GM23338 (cell line): ENCODE results near the gene CAMSAP2. TPM values are rescaled to one million over a fixed set of nuclear protein-coding genes. Genes with fewer than 3 reads are reported as not detected.

Source experiments
- ATAC-seq: fragments of 200-7000 bp; cut with Tn5 transposase; 3 replicates; pipeline ENCODE4 v1.9.1; 2020
- DNase-seq: peaks from one replicate; pipeline ENCODE4 v3.0.0-alpha.2; 2015; ENCODE audit warnings: low spot score
- H2AFZ ChIP-seq: fragments of 200-600 bp; sonication (generic); 2 replicates; pipeline ENCODE4 v1.8.0; 2016; ENCODE audit warnings: antibody characterized with exemption, mild to moderate bottlenecking, moderate library complexity
- H3F3A ChIP-seq: fragments of 200-600 bp; sonication (generic); replicated peaks from 2 replicates; pipeline ENCODE4 v1.8.0; 2017; ENCODE audit warnings: antibody characterized with exemption, mixed run types, low read depth
- H3K27ac ChIP-seq: fragments of 200-600 bp; sonication (generic); 2 replicates; pipeline ENCODE4 v1.6.1; 2016; ENCODE audit warnings: low read depth
- H3K27me3 ChIP-seq: fragments of 200-600 bp; sonication (generic); 2 replicates; pipeline ENCODE4 v1.8.0; 2016; ENCODE audit warnings: mild to moderate bottlenecking, mixed run types, moderate library complexity; ENCODE audit not compliant: insufficient read depth
- H3K36me3 ChIP-seq: fragments of 200-600 bp; sonication (generic); 2 replicates; pipeline ENCODE4 v1.8.0; 2016; ENCODE audit warnings: mild to moderate bottlenecking; ENCODE audit not compliant: insufficient read depth
- H3K4me1 ChIP-seq: fragments of 200-600 bp; sonication (generic); 2 replicates; pipeline ENCODE4 v1.8.0; 2016; ENCODE audit warnings: mild to moderate bottlenecking, moderate library complexity; ENCODE audit not compliant: insufficient read depth
- H3K4me2 ChIP-seq: fragments of 200-600 bp; sonication (generic); 2 replicates; pipeline ENCODE4 v1.7.1; 2017; ENCODE audit warnings: mixed run types
- H3K4me3 ChIP-seq: fragments of 200-600 bp; sonication (generic); 2 replicates; pipeline ENCODE4 v1.6.1; 2016; ENCODE audit warnings: mixed run types
- H3K79me2 ChIP-seq: fragments of 200-600 bp; sonication (generic); replicated peaks from 2 replicates; pipeline ENCODE4 v1.8.0; 2017; ENCODE audit warnings: mild to moderate bottlenecking; ENCODE audit not compliant: insufficient read depth
- H3K9me2 ChIP-seq: fragments of 200-600 bp; sonication (generic); 2 replicates; pipeline ENCODE4 v1.8.0; 2017; ENCODE audit not compliant: insufficient read depth
- H4K20me1 ChIP-seq: fragments of 200-600 bp; sonication (generic); replicated peaks from 2 replicates; pipeline ENCODE4 v1.8.0; 2017; ENCODE audit warnings: mild to moderate bottlenecking; ENCODE audit not compliant: insufficient read depth
- H3K27ac Mint-ChIP-seq: 2 replicates; pipeline ENCODE4 v1.8.0; 2020; ENCODE audit warnings: inconsistent platforms, mild to moderate bottlenecking, moderate library complexity, mixed read lengths
- H3K27me3 Mint-ChIP-seq: 3 replicates; pipeline ENCODE4 v1.8.0; 2022; ENCODE audit warnings: low read depth, mild to moderate bottlenecking, moderate library complexity, mixed read lengths, inconsistent platforms; ENCODE audit not compliant: insufficient read depth, poor library complexity
- H3K36me3 Mint-ChIP-seq: 3 replicates; pipeline ENCODE4 v1.8.0; 2021; ENCODE audit warnings: low read depth, mild to moderate bottlenecking, inconsistent platforms, moderate library complexity, mixed read lengths
- H3K4me1 Mint-ChIP-seq: 3 replicates; pipeline ENCODE4 v1.8.0; 2020; ENCODE audit warnings: mild to moderate bottlenecking, inconsistent platforms, mixed read lengths
- H3K4me3 Mint-ChIP-seq: 3 replicates; pipeline ENCODE4 v1.8.0; 2021; ENCODE audit warnings: moderate library complexity, mild to moderate bottlenecking, inconsistent platforms, mixed read lengths
- H3K9me3 Mint-ChIP-seq: 3 replicates; pipeline ENCODE4 v1.8.0; 2020; ENCODE audit warnings: moderate library complexity, mild to moderate bottlenecking, inconsistent platforms, mixed read lengths
- ETS1 ChIP-seq: IDR thresholded peaks from 2 replicates; pipeline ENCODE4 v1.6.1; 2016; ENCODE audit warnings: antibody characterized with exemption
- EZH2 ChIP-seq: fragments of 200-600 bp; sonication (generic); IDR thresholded peaks from one replicate; pipeline ENCODE4 v1.8.0; 2017; ENCODE audit warnings: antibody characterized with exemption, mild to moderate bottlenecking, low read depth; ENCODE audit not compliant: unreplicated experiment
- EZH2phosphoT487 ChIP-seq: fragments of 200-600 bp; sonication (generic); IDR thresholded peaks from one replicate; pipeline ENCODE4 v1.8.1; 2018; ENCODE audit warnings: antibody characterized with exemption; ENCODE audit not compliant: unreplicated experiment
- JUNB ChIP-seq: IDR thresholded peaks from one replicate; pipeline ENCODE4 v1.6.1; 2016; ENCODE audit warnings: antibody characterized with exemption; ENCODE audit not compliant: unreplicated experiment
- NANOG ChIP-seq: IDR thresholded peaks from 2 replicates; pipeline ENCODE4 v1.6.1; 2016; ENCODE audit warnings: antibody characterized with exemption, borderline replicate concordance
- STAT1 ChIP-seq: IDR thresholded peaks from one replicate; pipeline ENCODE4 v1.6.1; 2016; ENCODE audit warnings: antibody characterized with exemption; ENCODE audit not compliant: unreplicated experiment
- ZNF114 ChIP-seq: fragments of 250-450 bp; sonication (Bioruptor Pico); IDR thresholded peaks from 2 replicates; pipeline ENCODE4 v1.5.0; 2020; ENCODE audit warnings: mild to moderate bottlenecking, moderate library complexity
- ZNF462 ChIP-seq: fragments of 250-450 bp; sonication (Bioruptor Pico); IDR thresholded peaks from 2 replicates; pipeline ENCODE4 v1.5.0; 2020; ENCODE audit warnings: mild to moderate bottlenecking, moderate library complexity
- polyA plus RNA-seq: library from polyadenylated mRNA; unstranded; fragments of >200 nt; fragmentation: Nextera tagmentation; extraction: Ambion mirVana; gene quantifications from 2 replicates; pipeline ENCODE4 v1.2.1, GENCODE V29; 2016
- total RNA-seq: library from RNA; depleted of rRNA; stranded (reverse); fragments of >200 nt; shearing (Covaris generic); gene quantifications from 2 replicates; pipeline ENCODE4 v1.2.3, GENCODE V29; 2014
- TF ChIP-seq, protein P1 (sequence below): IDR thresholded peaks from one replicate; pipeline ENCODE4 v1.6.1; 2018; ENCODE audit warnings: antibody characterized with exemption; ENCODE audit not compliant: unreplicated experiment

Gene CAMSAP2
- total and polyA plus RNA-seq, 2 experiments from 2014 or later, result 9.1 to 21.3 TPM

- Histone ChIP-seq H3K27ac (no peak overlapping the region), H3K4me1 (0 out of 2 replicates have a peak, but pooled peaks cover 7% of the 10 kb centered on the region), H3K79me2 (no peaks in the 10 kb centered on the region), H3F3A (no peaks in the 10 kb centered on the region), H3K36me3 (no peaks in the 10 kb centered on the region), H2AFZ (no peak overlapping the region), H3K27me3 (peaks cover 5% of the 10 kb centered on the region; the same call in 1 of the 2 replicates), H3K4me2 (no peak overlapping the region), H3K4me3 (no peak overlapping the region), H3K9me2 (no peaks in the 10 kb centered on the region), H4K20me1 (no peaks in the 10 kb centered on the region)
- Mint-ChIP-seq H3K36me3 (no peaks in the 10 kb centered on the region), H3K4me1 (peaks cover 11% of the 10 kb centered on the region), H3K27me3 (no peaks in the 10 kb centered on the region), H3K4me3 (no peak overlapping the region), H3K9me3 (no peaks in the 10 kb centered on the region), H3K27ac (no peak overlapping the region)
- ATAC-seq (no peak), DNase-seq (no peak)
- TF ChIP-seq ZNF114, result no peak
- no peak for TF ChIP-seq EZH2phosphoT487
- no peak for TF ChIP-seq ETS1
These were observed 6.9 kb upstream of the CAMSAP2 start for GRCh38 chr1:200731654-200732332.

DNA sequence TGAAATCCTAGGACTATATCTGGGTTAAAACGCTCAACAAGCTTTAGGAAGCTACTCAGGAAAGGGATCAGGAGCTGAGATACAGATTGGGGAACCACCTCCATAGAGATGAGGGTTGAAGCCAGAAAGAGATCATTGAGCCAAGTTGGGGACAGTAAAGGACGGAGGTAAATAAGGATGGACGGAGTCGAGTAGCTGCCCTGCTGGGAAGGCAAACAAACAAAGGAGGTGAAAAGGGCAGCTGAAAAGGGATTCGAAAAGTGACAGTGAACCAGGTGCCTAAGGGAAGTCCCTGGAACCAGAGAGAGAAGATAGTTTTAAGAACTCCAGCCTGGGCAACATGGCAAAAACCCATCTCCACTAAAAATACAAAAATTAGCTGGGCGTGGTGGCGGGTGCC, 6.3 kb upstream of the CAMSAP2 start:
- DNase-seq (peak; percentile 44), ATAC-seq (peak; percentile 72)
- H3K27me3 Mint-ChIP-seq, result no peaks in the 10 kb centered on the region
- no peaks in the 10 kb centered on the region for H3K36me3 Mint-ChIP-seq
- Histone ChIP-seq H2AFZ (no peak overlapping the region), H3K27me3 (peaks cover 8% of the 10 kb centered on the region; the same call in 1 of the 2 replicates), H3K4me2 (no peak overlapping the region), H3K9me2 (no peaks in the 10 kb centered on the region), H3K36me3 (no peaks in the 10 kb centered on the region), H3K4me1 (0 out of 2 replicates have a peak, but pooled peaks cover 7% of the 10 kb centered on the region), H3K27ac (no peak overlapping the region), H3F3A (no peaks in the 10 kb centered on the region), H4K20me1 (no peaks in the 10 kb centered on the region), H3K79me2 (no peaks in the 10 kb centered on the region), H3K4me3 (no peak overlapping the region)
- H3K4me1 Mint-ChIP-seq, result peaks cover 11% of the 10 kb centered on the region
- no peaks in the 10 kb centered on the region for H3K9me3 Mint-ChIP-seq
- H3K27ac Mint-ChIP-seq, result no peak overlapping the region
- H3K4me3 Mint-ChIP-seq, result no peak overlapping the region; the same call in 2 of the 3 replicates
- TF ChIP-seq ZNF462 (CRISPR knock-in tag), result no peak
- no peak for TF ChIP-seq NANOG
- no peak for TF ChIP-seq EZH2
- TF ChIP-seq STAT1, result no peak
- no peak for TF ChIP-seq ZNF114
- TF ChIP-seq, protein P1, sequence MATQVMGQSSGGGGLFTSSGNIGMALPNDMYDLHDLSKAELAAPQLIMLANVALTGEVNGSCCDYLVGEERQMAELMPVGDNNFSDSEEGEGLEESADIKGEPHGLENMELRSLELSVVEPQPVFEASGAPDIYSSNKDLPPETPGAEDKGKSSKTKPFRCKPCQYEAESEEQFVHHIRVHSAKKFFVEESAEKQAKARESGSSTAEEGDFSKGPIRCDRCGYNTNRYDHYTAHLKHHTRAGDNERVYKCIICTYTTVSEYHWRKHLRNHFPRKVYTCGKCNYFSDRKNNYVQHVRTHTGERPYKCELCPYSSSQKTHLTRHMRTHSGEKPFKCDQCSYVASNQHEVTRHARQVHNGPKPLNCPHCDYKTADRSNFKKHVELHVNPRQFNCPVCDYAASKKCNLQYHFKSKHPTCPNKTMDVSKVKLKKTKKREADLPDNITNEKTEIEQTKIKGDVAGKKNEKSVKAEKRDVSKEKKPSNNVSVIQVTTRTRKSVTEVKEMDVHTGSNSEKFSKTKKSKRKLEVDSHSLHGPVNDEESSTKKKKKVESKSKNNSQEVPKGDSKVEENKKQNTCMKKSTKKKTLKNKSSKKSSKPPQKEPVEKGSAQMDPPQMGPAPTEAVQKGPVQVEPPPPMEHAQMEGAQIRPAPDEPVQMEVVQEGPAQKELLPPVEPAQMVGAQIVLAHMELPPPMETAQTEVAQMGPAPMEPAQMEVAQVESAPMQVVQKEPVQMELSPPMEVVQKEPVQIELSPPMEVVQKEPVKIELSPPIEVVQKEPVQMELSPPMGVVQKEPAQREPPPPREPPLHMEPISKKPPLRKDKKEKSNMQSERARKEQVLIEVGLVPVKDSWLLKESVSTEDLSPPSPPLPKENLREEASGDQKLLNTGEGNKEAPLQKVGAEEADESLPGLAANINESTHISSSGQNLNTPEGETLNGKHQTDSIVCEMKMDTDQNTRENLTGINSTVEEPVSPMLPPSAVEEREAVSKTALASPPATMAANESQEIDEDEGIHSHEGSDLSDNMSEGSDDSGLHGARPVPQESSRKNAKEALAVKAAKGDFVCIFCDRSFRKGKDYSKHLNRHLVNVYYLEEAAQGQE, result no peak
- no peak for TF ChIP-seq JUNB
